Measurements from ENCODE around the gene IWS1.
A peak's percentile ranks its signal among the peaks of the same experiment; 100 is the strongest.
"Not testable (repeated sequence)": the region's sequence is repeated elsewhere in the genome, so short reads cannot be mapped to it uniquely, and the experiment has no call there.

Gene IWS1

GRCh38 chr2:127551221-127551930 lies 25.1 kb upstream of the IWS1 start:
- no peak overlapping the region for H3K4me3 ChIP-seq (ENCODE audit: control insufficient read depth, low read depth, low read length)
- no peak for DNase-seq (ENCODE audit: low read depth)
- no peak for TF ChIP-seq CTCF (conservative IDR thresholded peaks at IDR 0.05; ENCODE audit: control insufficient read depth, insufficient read depth, low read depth, low read length)

- no peak for TF ChIP-seq CTCF (conservative IDR thresholded peaks at IDR 0.05; ENCODE audit: control insufficient read depth, insufficient read depth, low read depth, low read length)
- H3K4me3 ChIP-seq (ENCODE audit: control insufficient read depth, low read depth, low read length) = no peak overlapping the region
- no peak for DNase-seq (ENCODE audit: low read depth)
These were observed 20.5 kb upstream of the IWS1 start for GRCh38 chr2:127546797-127547196.

- DNase-seq (ENCODE audit: low read depth) = no peak
- no peak overlapping the region for H3K4me3 ChIP-seq (ENCODE audit: control insufficient read depth, low read depth, low read length)
- TF ChIP-seq CTCF (conservative IDR thresholded peaks at IDR 0.05; ENCODE audit: control insufficient read depth, insufficient read depth, low read depth, low read length) = no peak
These were observed 19.5 kb upstream of the IWS1 start for GRCh38 chr2:127545796-127546195.

GRCh38 chr2:127545189-127545588 lies 18.9 kb upstream of the IWS1 start:
- DNase-seq (ENCODE audit: low read depth) = no peak
- no peak for TF ChIP-seq CTCF (conservative IDR thresholded peaks at IDR 0.05; ENCODE audit: control insufficient read depth, insufficient read depth, low read depth, low read length)
- no peak overlapping the region for H3K4me3 ChIP-seq (ENCODE audit: control insufficient read depth, low read depth, low read length)

GRCh38 chr2:127543013-127543501 lies 16.8 kb upstream of the IWS1 start:
- H3K4me3 ChIP-seq (ENCODE audit: control insufficient read depth, low read depth, low read length); DNase-seq (ENCODE audit: low read depth): not testable (repeated sequence)

- no peak for TF ChIP-seq CTCF (conservative IDR thresholded peaks at IDR 0.05; ENCODE audit: control insufficient read depth, insufficient read depth, low read depth, low read length)
- no peak for DNase-seq (ENCODE audit: low read depth)
- no peak overlapping the region for H3K4me3 ChIP-seq (ENCODE audit: control insufficient read depth, low read depth, low read length)
These were observed 15.9 kb upstream of the IWS1 start for GRCh38 chr2:127542231-127542630.

- H3K4me3 ChIP-seq (ENCODE audit: control insufficient read depth, low read depth, low read length) = no peak overlapping the region
- TF ChIP-seq CTCF (conservative IDR thresholded peaks at IDR 0.05; ENCODE audit: control insufficient read depth, insufficient read depth, low read depth, low read length) = no peak
These were observed 15.5 kb upstream of the IWS1 start for GRCh38 chr2:127541809-127542208.

More at GRCh38 chr2:127541809-127542208, 15.5 kb upstream of the IWS1 start:
- peak; percentile 19 for DNase-seq (ENCODE audit: low read depth)

Measured in fibroblast of mammary gland (primary cell).